ENCODE measurements around the gene NOS1.

Gene NOS1

DNA sequence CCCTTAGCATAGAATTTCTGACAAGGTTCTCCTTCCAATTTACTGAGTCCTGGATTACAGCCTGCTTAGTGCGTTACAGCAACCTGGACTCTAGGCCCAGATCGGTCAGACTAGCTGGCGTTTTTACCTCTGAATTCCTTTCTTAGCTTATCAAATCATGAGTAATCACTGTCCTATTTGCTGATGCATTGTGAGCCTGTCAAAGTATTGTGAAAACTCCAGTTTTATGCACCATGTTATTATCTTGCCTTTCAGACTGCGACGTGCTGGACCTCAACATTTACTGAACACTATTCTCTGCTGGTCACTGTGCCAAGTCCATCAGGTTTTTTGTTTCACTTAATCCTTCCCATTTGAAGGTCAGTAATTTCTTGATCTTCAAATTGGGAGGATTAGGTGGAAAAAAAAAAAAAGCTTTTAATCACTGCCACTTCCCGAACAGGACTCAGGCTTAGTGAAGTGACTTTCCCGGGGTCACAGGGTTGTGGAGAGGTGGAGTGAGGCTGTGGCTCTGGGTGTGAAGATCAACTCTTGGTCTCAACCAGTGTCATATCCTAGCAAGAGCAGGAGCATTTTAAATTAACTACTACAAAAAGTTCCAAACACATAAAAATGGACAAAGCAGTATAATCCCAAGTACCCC is 202.4 kb downstream of the NOS1 start:
- no peak for ATAC-seq
- TF ChIP-seq BACH2 (CRISPR knock-in tag; IDR thresholded peaks at IDR 0.05; ENCODE audit: borderline replicate concordance) (no peak), ZNF70 (CRISPR knock-in tag; IDR thresholded peaks at IDR 0.05) (no peak), ZFP3 (CRISPR knock-in tag; IDR thresholded peaks at IDR 0.05) (no peak), ARNTL (CRISPR knock-in tag; IDR thresholded peaks at IDR 0.05; ENCODE audit: borderline replicate concordance, low read depth) (no peak), CSDC2 (CRISPR knock-in tag; IDR thresholded peaks at IDR 0.05) (no peak), OSR1 (CRISPR knock-in tag; IDR thresholded peaks at IDR 0.05) (no peak), RARB (CRISPR knock-in tag; IDR thresholded peaks at IDR 0.05) (no peak), SNAI2 (CRISPR knock-in tag; IDR thresholded peaks at IDR 0.05) (no peak), ZNF8 (CRISPR knock-in tag; IDR thresholded peaks at IDR 0.05) (no peak), PATZ1 (CRISPR knock-in tag; IDR thresholded peaks at IDR 0.05; ENCODE audit: borderline replicate concordance) (no peak)

Data from SK-N-SH treated with all-trans-retinoic acid at 6 μM for 48 hours (cell line).